HG03558 (cell line): ENCODE data around the gene TRAPPC10.
A peak's percentile ranks its signal among the peaks of the same experiment; 100 is the strongest.

Experiments
- ATAC-seq: cut with Tn5 transposase; IDR thresholded peaks from one replicate; pipeline ENCODE4 v1.9.1; 2021; ENCODE audit warnings: moderate number of reproducible peaks; ENCODE audit not compliant: unreplicated experiment; ENCODE audit errors: extremely low read depth

TRAPPC10 gene

GRCh38 chr21:44002511-44002910 is 9.6 kb upstream of the TRAPPC10 start:
- no peak for ATAC-seq

- ATAC-seq = no peak
Measured at GRCh38 chr21:44003307-44003966, 8.7 kb upstream of the TRAPPC10 start.

GRCh38 chr21:44005071-44005470 is 7.0 kb upstream of the TRAPPC10 start:
- ATAC-seq = no peak

- no peak for ATAC-seq
Measured at GRCh38 chr21:44005593-44005992, 6.5 kb upstream of the TRAPPC10 start.

GRCh38 chr21:44006017-44006619 is 6.0 kb upstream of the TRAPPC10 start:
- no peak for ATAC-seq

- no peak for ATAC-seq
Measured at GRCh38 chr21:44006656-44007055, 5.5 kb upstream of the TRAPPC10 start.

GRCh38 chr21:44010429-44010828 is 1.7 kb upstream of the TRAPPC10 start:
- ATAC-seq = no peak

GRCh38 chr21:44011123-44011522 is 986 bp upstream of the TRAPPC10 start:
- ATAC-seq = no peak

- peak; percentile 21 for ATAC-seq
Measured at GRCh38 chr21:44012474-44013379, 618 bp downstream of the TRAPPC10 start.

GRCh38 chr21:44013380-44014088 is 1.4 kb downstream of the TRAPPC10 start:
- ATAC-seq = no peak

- ATAC-seq = no peak
Measured at GRCh38 chr21:44017601-44018000, 5.5 kb downstream of the TRAPPC10 start.

- no peak for ATAC-seq
Measured at GRCh38 chr21:44018127-44018526, 6.0 kb downstream of the TRAPPC10 start.

- no peak for ATAC-seq
Measured at GRCh38 chr21:44018813-44019567, 6.9 kb downstream of the TRAPPC10 start.

GRCh38 chr21:44019568-44019958 is 7.5 kb downstream of the TRAPPC10 start:
- ATAC-seq = no peak

GRCh38 chr21:44020551-44020950 is 8.4 kb downstream of the TRAPPC10 start:
- ATAC-seq = no peak

- no peak for ATAC-seq
Measured at GRCh38 chr21:44021064-44021463, 9.0 kb downstream of the TRAPPC10 start.

- no peak for ATAC-seq
Measured at GRCh38 chr21:44024257-44024656, 12.1 kb downstream of the TRAPPC10 start.

- no peak for ATAC-seq
Measured at GRCh38 chr21:44024887-44025353, 12.8 kb downstream of the TRAPPC10 start.

- no peak for ATAC-seq
Measured at GRCh38 chr21:44027607-44028286, 15.6 kb downstream of the TRAPPC10 start.
